HepG2 (cell line): ENCODE data around the gene DHX29. TPM values are rescaled to one million over a fixed set of nuclear protein-coding genes. Genes with fewer than 3 reads are reported as not detected.
A peak's percentile ranks its signal among the peaks of the same experiment; 100 is the strongest.

Experiments
- ATAC-seq: fragments of 200-7000 bp; cut with Tn5 transposase; 3 replicates; pipeline ENCODE4 v1.9.1; 2020; ENCODE audit warnings: mild to moderate bottlenecking, moderate library complexity
- BruUV-seq: library from RNA; stranded (reverse); fragments of 400-500 nt; replicated peaks from 2 replicates; lab custom pipeline; 2021; lab: Mats Ljungman, UMichigan
- CTCF ChIA-PET: fragments of 300-600 bp; formaldehyde crosslinking; extraction: SDS; loops from one replicate; lab custom pipeline; 2021; ENCODE audit warnings: low total read pairs, inconsistent platforms, low intra/inter-chr PET ratio; lab: Yijun Ruan, JAX
- POLR2A ChIA-PET: fragments of 350-600 bp; sonication (Branson Sonifier 250); formaldehyde crosslinking; loops from one replicate; lab custom pipeline; 2020; ENCODE audit warnings: antibody characterized with exemption, inconsistent platforms; lab: Yijun Ruan, JAX
- DNase-seq: peaks from one replicate; pipeline ENCODE4 v3.0.0-alpha.2; 2015; ENCODE audit warnings: low spot score
- FAIRE-seq: peaks from 3 replicates; lab custom pipeline; 2011; peaks lifted over from hg19 to GRCh38; lab: Jason Lieb, UNC
- H2AFZ ChIP-seq: one replicate; pipeline ENCODE4 v1.6.1; 2011; ENCODE audit warnings: low read length, inconsistent platforms
- H3K27ac ChIP-seq: fragments of 300-600 bp; 3 replicates; pipeline ENCODE4 v1.8.0; 2011; ENCODE audit warnings: mixed run types, mild to moderate bottlenecking, mixed read lengths, low read length, inconsistent platforms; ENCODE audit not compliant: insufficient read depth; ENCODE audit errors: extremely low read length
- H3K27me3 ChIP-seq, 2 experiments: fragments of 200-600 bp in 1 of 2; 2 replicates in 1 of 2; 3 replicates in 1 of 2; pipeline versions ENCODE4 v1.6.0 to v1.8.0; 2011; ENCODE audit warnings: low read length in 2 of 2, mild to moderate bottlenecking in 2 of 2, moderate library complexity in 2 of 2, inconsistent platforms in 1 of 2; ENCODE audit not compliant: insufficient read depth in 2 of 2, control insufficient read depth in 1 of 2
- H3K36me3 ChIP-seq, 2 experiments: fragments of 200-600 bp in 1 of 2; replicated peaks in 1 of 2; 2 replicates in 1 of 2; 3 replicates in 1 of 2; pipeline versions ENCODE4 v1.5.1 to v1.8.0; 2011; ENCODE audit warnings: low read length in 2 of 2, inconsistent platforms in 1 of 2; ENCODE audit not compliant: insufficient read depth in 2 of 2, control insufficient read depth in 1 of 2
- H3K4me1 ChIP-seq: 2 replicates; pipeline ENCODE4 v1.5.1; 2012; ENCODE audit warnings: low read length, inconsistent platforms; ENCODE audit not compliant: insufficient read depth
- H3K4me2 ChIP-seq: 2 replicates; pipeline ENCODE4 v1.6.0; 2011; ENCODE audit warnings: low read depth, low read length, inconsistent platforms
- H3K4me3 ChIP-seq, 3 experiments: fragments of 200-600 bp in 1 of 3; sonication (generic), shearing (Covaris generic) in 1 of 3; replicated peaks in 1 of 3; 2 replicates each; pipeline ENCODE4 v1.5.1; 2011 to 2016; ENCODE audit warnings: low read length in 3 of 3, inconsistent platforms in 2 of 3, low read depth in 2 of 3, mild to moderate bottlenecking in 2 of 3, control low read depth in 1 of 3, mixed read lengths in 1 of 3; ENCODE audit not compliant: insufficient read depth in 1 of 3
- H3K79me2 ChIP-seq: one replicate; pipeline ENCODE4 v1.6.1; 2011; ENCODE audit warnings: low read length, inconsistent platforms; ENCODE audit not compliant: insufficient read depth
- H3K9ac ChIP-seq: 2 replicates; pipeline ENCODE4 v1.6.0; 2011; ENCODE audit warnings: mild to moderate bottlenecking, low read depth, low read length, inconsistent platforms; ENCODE audit not compliant: insufficient read depth
- H3K9me3 ChIP-seq: 2 replicates; pipeline ENCODE4 v1.5.1; 2012; ENCODE audit warnings: mild to moderate bottlenecking, low read length
- H4K20me1 ChIP-seq: 2 replicates; pipeline ENCODE4 v1.6.0; 2011; ENCODE audit warnings: inconsistent platforms, mild to moderate bottlenecking, low read length, moderate library complexity; ENCODE audit not compliant: insufficient read depth
- ADNP ChIP-seq: sonication (generic); formaldehyde crosslinking; IDR thresholded peaks from 2 replicates; pipeline ENCODE4 v1.4.0; 2020; ENCODE audit warnings: missing genetic modification reagents
- ARNT ChIP-seq: fragments of 450-650 bp; IDR thresholded peaks from 2 replicates; pipeline ENCODE4 v1.6.1; 2017
- ATF7-NPFF ChIP-seq: sonication (generic); formaldehyde crosslinking; IDR thresholded peaks from 2 replicates; pipeline ENCODE4 v1.8.1; 2023; ENCODE audit warnings: mild to moderate bottlenecking, low read depth, missing genetic modification reagents, moderate library complexity
- CBX2 ChIP-seq, 2 experiments: fragments of 200-600 bp in 1 of 2; sonication (generic); formaldehyde crosslinking in 1 of 2; IDR thresholded peaks; 2 replicates each; pipeline versions ENCODE4 v1.7.0 to v1.8.1; 2018 to 2022; ENCODE audit warnings: low read depth in 2 of 2, low read length in 1 of 2, mild to moderate bottlenecking in 1 of 2, missing genetic modification reagents in 1 of 2
- ZNF124 ChIP-seq: sonication (generic); formaldehyde crosslinking; IDR thresholded peaks from 2 replicates; pipeline ENCODE4 v1.4.0; 2020; ENCODE audit warnings: missing genetic modification reagents
- ZNF317 ChIP-seq: sonication (generic); formaldehyde crosslinking; IDR thresholded peaks from 2 replicates; pipeline ENCODE4 v1.5.0; 2020; ENCODE audit warnings: mild to moderate bottlenecking, missing genetic modification reagents
- ZNF703 ChIP-seq: sonication (generic); formaldehyde crosslinking; IDR thresholded peaks from 2 replicates; pipeline ENCODE4 v1.5.1; 2020; ENCODE audit warnings: missing genetic modification reagents, mild to moderate bottlenecking, moderate library complexity, borderline replicate concordance
- ZXDC ChIP-seq: sonication (generic); formaldehyde crosslinking; IDR thresholded peaks from 2 replicates; pipeline ENCODE4 v1.5.0; 2020; ENCODE audit warnings: mild to moderate bottlenecking, missing genetic modification reagents
- WGBS: methylation state at CpG from one replicate; pipeline ENCODE4 v1.1.6; 2017; ENCODE audit warnings: low lambda C conversion rate; 5-methylcytosine and 5-hydroxymethylcytosine counted together
- in situ Hi-C: cut with HindIII; loops from 2 replicates; pipeline ENCODE4 v1.10.0; 2017; ENCODE audit warnings: low pct_unique_long_range_greater_than_20kb; ENCODE audit not compliant: extremely low pct_ligation_motif_present
- intact Hi-C: fragments of 100-400 bp; cut with micrococcal nuclease; formaldehyde crosslinking; loops from one replicate; pipeline ENCODE4 v1.10.0; 2022; ENCODE audit not compliant: unreplicated experiment
- polyA plus RNA-seq, 8 experiments: library from polyadenylated mRNA; depleted of rRNA in 3 of 8; stranded (reverse) in 7 of 8; unstranded in 1 of 8; fragments of >200 nt; fragmentation: Illumina TruSeq in 4 of 8; extraction: Trizol in 4 of 8; gene quantifications; 2 replicates each; pipeline versions ENCODE4 v1.2.1 to v1.2.3, GENCODE V29; 2011 to 2016; ENCODE audit warnings: low read depth in 4 of 8, missing spikeins in 1 of 8, mixed read lengths in 1 of 8; ENCODE audit not compliant: insufficient read depth in 1 of 8
- total RNA-seq, 5 experiments: library from RNA; depleted of rRNA; stranded (reverse); fragments of >200 nt; fragmentation: Illumina TruSeq; extraction: Trizol; gene quantifications; 2 replicates each; pipeline ENCODE4 v1.2.3, GENCODE V29; 2016; ENCODE audit warnings: low read depth in 1 of 5
- TF ChIP-seq, protein P1 (sequence below): sonication (generic); formaldehyde crosslinking; IDR thresholded peaks from 2 replicates; pipeline ENCODE4 v1.9.0; 2021; ENCODE audit warnings: missing genetic modification reagents, borderline replicate concordance

Gene DHX29
- total and polyA plus RNA-seq, 2 of the 13 experiments (the other 11 are each of a cell fraction or from before 2014, with no cell fraction given), result 1.9 to 22.0 TPM

GRCh38 chr5:55231919-55232270, 75.6 kb downstream of the DHX29 start:
- no TSS peak for BruUV-seq
- TF ChIP-seq ZXDC (CRISPR knock-in tag) (no peak), ADNP (CRISPR knock-in tag) (no peak), CBX2 (IDR thresholded peaks at IDR 0.05; ENCODE audit: low read depth, low read length) (peak; percentile 97), CBX2 (CRISPR knock-in tag; IDR thresholded peaks at IDR 0.05; ENCODE audit: low read depth) (no peak), ZNF124 (CRISPR knock-in tag) (no peak), ATF7-NPFF (no peak), ZNF317 (CRISPR knock-in tag) (no peak), ARNT (no peak), ZNF703 (CRISPR knock-in tag) (no peak)
- TF ChIP-seq, protein P1, sequence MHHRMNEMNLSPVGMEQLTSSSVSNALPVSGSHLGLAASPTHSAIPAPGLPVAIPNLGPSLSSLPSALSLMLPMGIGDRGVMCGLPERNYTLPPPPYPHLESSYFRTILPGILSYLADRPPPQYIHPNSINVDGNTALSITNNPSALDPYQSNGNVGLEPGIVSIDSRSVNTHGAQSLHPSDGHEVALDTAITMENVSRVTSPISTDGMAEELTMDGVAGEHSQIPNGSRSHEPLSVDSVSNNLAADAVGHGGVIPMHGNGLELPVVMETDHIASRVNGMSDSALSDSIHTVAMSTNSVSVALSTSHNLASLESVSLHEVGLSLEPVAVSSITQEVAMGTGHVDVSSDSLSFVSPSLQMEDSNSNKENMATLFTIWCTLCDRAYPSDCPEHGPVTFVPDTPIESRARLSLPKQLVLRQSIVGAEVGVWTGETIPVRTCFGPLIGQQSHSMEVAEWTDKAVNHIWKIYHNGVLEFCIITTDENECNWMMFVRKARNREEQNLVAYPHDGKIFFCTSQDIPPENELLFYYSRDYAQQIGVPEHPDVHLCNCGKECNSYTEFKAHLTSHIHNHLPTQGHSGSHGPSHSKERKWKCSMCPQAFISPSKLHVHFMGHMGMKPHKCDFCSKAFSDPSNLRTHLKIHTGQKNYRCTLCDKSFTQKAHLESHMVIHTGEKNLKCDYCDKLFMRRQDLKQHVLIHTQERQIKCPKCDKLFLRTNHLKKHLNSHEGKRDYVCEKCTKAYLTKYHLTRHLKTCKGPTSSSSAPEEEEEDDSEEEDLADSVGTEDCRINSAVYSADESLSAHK (CRISPR knock-in tag), result no peak
- in situ Hi-C loops, result no loop called here
- DNase-seq (no peak), FAIRE-seq (no peak), ATAC-seq (no peak)
- H3K9ac ChIP-seq, result no peak overlapping the region
- H3K79me2 ChIP-seq, result no peaks in the 10 kb centered on the region
- POLR2A ChIA-PET, result interaction anchor here (0.9 kb wide), 1 partner anchor 76 kb away, joined by 3 read pairs; the partner anchor contains the start of genes DHX29 and MTREX
- peaks cover 7 to 77% of the 10 kb centered on the region in 2 experiments; a peak in 4 of 5 replicates for H3K27me3 ChIP-seq
- H3K27ac ChIP-seq, result no peak overlapping the region
- H3K4me3 ChIP-seq, result peak overlapping the region; percentile 48 to 73 (median 68); a peak in 4 of 6 replicates
- H3K4me2 ChIP-seq, result peak overlapping the region; percentile 98
- CTCF ChIA-PET, result no interaction called here
- WGBS, result 9% methylated on average over 11 of the region's 11 CpGs
- H3K36me3 ChIP-seq, result no peaks in the 10 kb centered on the region
- H4K20me1 ChIP-seq, result 0 out of 2 replicates have a peak, but pooled peaks cover 4% of the 10 kb centered on the region
- intact Hi-C loops, result no loop called here
- no peak overlapping the region for H2AFZ ChIP-seq
- H3K4me1 ChIP-seq, result peaks cover 37% of the 10 kb centered on the region
- no peaks in the 10 kb centered on the region for H3K9me3 ChIP-seq
